Measurements from ENCODE around the gene ARID1B.

DNA sequence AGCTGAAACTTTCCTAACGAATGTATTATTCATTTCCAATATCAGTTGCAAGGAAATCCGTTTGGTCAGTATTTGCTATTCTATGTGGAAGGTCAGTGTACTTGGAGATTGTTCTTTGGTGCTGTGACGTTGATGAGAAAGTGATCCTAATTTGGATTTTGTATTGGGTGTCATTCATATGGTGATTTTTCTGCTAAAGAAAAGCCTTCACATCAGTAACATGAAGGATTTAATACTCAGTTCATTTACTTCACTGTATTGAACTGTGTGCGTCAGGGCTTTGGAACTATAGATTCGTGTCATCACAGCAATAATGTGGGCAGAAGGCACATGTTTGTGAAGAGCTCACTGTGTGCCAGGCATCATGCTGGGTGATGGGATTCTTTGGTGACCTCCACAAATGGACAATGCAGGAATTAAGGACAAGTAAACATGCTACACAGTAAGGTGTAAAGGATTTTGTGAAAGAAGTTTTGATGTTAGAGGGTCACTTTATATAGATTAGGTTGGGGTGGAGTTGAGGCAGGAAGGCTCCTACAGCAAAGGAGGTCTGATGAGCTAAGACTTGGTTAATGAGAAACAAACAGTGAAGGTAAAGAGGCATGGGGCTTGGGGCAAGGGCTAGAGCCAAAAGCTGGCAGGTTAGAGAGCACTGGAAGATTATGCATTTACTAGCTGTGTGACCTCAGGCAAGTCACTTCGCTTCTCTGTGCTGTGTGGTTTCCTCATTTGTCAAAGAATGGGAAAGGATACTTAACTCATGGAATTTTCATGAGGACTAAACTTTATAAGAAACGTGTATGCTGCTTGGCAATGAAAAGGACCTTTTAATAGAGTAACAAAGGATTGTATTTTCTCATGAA, 12.1 kb downstream of the ARID1B start:
- TF ChIP-seq, protein P1, sequence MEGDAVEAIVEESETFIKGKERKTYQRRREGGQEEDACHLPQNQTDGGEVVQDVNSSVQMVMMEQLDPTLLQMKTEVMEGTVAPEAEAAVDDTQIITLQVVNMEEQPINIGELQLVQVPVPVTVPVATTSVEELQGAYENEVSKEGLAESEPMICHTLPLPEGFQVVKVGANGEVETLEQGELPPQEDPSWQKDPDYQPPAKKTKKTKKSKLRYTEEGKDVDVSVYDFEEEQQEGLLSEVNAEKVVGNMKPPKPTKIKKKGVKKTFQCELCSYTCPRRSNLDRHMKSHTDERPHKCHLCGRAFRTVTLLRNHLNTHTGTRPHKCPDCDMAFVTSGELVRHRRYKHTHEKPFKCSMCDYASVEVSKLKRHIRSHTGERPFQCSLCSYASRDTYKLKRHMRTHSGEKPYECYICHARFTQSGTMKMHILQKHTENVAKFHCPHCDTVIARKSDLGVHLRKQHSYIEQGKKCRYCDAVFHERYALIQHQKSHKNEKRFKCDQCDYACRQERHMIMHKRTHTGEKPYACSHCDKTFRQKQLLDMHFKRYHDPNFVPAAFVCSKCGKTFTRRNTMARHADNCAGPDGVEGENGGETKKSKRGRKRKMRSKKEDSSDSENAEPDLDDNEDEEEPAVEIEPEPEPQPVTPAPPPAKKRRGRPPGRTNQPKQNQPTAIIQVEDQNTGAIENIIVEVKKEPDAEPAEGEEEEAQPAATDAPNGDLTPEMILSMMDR (IDR thresholded peaks at IDR 0.05 in 8 of 11, conservative IDR thresholded peaks at IDR 0.05 in 3 of 11): no peak
- no peak for TF ChIP-seq POLR2A (IDR thresholded peaks at IDR 0.05)
